GM23248 (cell line): ENCODE measurements around the gene EGFL7.

Experiments used
- EZH2 ChIP-seq: fragments of 200-600 bp; sonication (generic); IDR thresholded peaks from 2 replicates; pipeline ENCODE4 v1.6.1; 2018; ENCODE audit warnings: antibody characterized with exemption, mild to moderate bottlenecking; ENCODE audit not compliant: insufficient read depth, poor library complexity, severe bottlenecking
- EZH2phosphoT487 ChIP-seq: fragments of 200-600 bp; sonication (generic); IDR thresholded peaks from 2 replicates; pipeline ENCODE4 v1.6.1; 2018; ENCODE audit warnings: antibody characterized with exemption, moderate library complexity, mild to moderate bottlenecking, low read depth; ENCODE audit not compliant: insufficient read depth

- TF ChIP-seq EZH2 = no peak
- no peak for TF ChIP-seq EZH2phosphoT487
Observed at GRCh38 chr9:136675477-136676296, 13.0 kb downstream of the EGFL7 start.
